ENCODE results near the gene GATA1. TPM values are rescaled to one million over a fixed set of nuclear protein-coding genes. Genes with fewer than 3 reads are reported as not detected.

GATA1 gene
- total and polyA plus RNA-seq, 10 of the 15 experiments (the other 5 are each of a cell fraction or from before 2014, with no cell fraction given), result 0.24 to 0.36 TPM; not detected in 8

- Histone ChIP-seq H2AFZ (ENCODE audit: control insufficient read depth, low read depth, low read length) (no peak overlapping the region), H3K9ac (ENCODE audit: control insufficient read depth, insufficient read depth, low read length) (no peak overlapping the region), H3K4me2 (ENCODE audit: control insufficient read depth, insufficient read depth) (no peak overlapping the region), H3K27me3 (replicated peaks in 1 of 2; ENCODE audit: control insufficient read depth in 2 of 2, insufficient read depth in 2 of 2, low read length in 1 of 2) (no peaks in the 10 kb centered on the region), H3K36me3 (ENCODE audit: control insufficient read depth in 2 of 2, insufficient read depth in 2 of 2, low read length in 1 of 2) (no peaks in the 10 kb centered on the region), H3K4me1 (ENCODE audit: control insufficient read depth, insufficient read depth, low read length) (no peaks in the 10 kb centered on the region), H3K79me2 (ENCODE audit: control insufficient read depth, insufficient read depth, low read length) (no peaks in the 10 kb centered on the region), H3K4me3 (no peak overlapping the region), H4K20me1 (ENCODE audit: control insufficient read depth, insufficient read depth) (no peaks in the 10 kb centered on the region), H3K9me3 (replicated peaks; ENCODE audit: control insufficient read depth, insufficient read depth, low read length) (no peaks in the 10 kb centered on the region; the same call in 2 of the 3 replicates), H3K27ac (ENCODE audit: control insufficient read depth, insufficient read depth) (no peak overlapping the region)
- no TSS peak for BruUV-seq (replicated peaks)
- DNase-seq (ENCODE audit: low read depth, low spot score) (no peak), ATAC-seq (no peak), FAIRE-seq (no peak)
- RAD21 ChIA-PET (ENCODE audit: unreplicated experiment), result no interaction called here
- POLR2A ChIA-PET, result no interaction called here
- intact Hi-C loops (cut with micrococcal nuclease; ENCODE audit: unreplicated experiment), result no loop called here
- 28% methylated on average over 7 of the region's 7 CpGs for WGBS (ENCODE audit: insufficient coverage, insufficient replicate concordance, low lambda C conversion rate, missing lambda C conversion rate)
- in situ Hi-C loops (cut with MboI), result no loop called here
- TF ChIP-seq KLF5 (IDR thresholded peaks at IDR 0.05; ENCODE audit: partially characterized antibody) (no peak), ZBTB11 (CRISPR knock-in tag; IDR thresholded peaks at IDR 0.05) (no peak), TCF12 (IDR thresholded peaks at IDR 0.05; ENCODE audit: low read depth, low read length) (no peak), FOXM1 (IDR thresholded peaks at IDR 0.05; ENCODE audit: low read depth, low read length) (no peak), SKIL (IDR thresholded peaks at IDR 0.05; ENCODE audit: low read depth, poor library complexity, severe bottlenecking) (no peak)
- TF ChIP-seq, protein P1, sequence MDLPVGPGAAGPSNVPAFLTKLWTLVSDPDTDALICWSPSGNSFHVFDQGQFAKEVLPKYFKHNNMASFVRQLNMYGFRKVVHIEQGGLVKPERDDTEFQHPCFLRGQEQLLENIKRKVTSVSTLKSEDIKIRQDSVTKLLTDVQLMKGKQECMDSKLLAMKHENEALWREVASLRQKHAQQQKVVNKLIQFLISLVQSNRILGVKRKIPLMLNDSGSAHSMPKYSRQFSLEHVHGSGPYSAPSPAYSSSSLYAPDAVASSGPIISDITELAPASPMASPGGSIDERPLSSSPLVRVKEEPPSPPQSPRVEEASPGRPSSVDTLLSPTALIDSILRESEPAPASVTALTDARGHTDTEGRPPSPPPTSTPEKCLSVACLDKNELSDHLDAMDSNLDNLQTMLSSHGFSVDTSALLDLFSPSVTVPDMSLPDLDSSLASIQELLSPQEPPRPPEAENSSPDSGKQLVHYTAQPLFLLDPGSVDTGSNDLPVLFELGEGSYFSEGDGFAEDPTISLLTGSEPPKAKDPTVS (IDR thresholded peaks at IDR 0.05; ENCODE audit: low read depth, low read length), result no peak
- CTCF ChIA-PET, result no interaction called here
- SMC1A ChIA-PET (ENCODE audit: uncharacterized antibody, unreplicated experiment), result no interaction called here
These were observed 33.9 kb upstream of the GATA1 start for GRCh38 chrX:48752498-48752897.

Data from GM12878 (cell line).